Measurements from ENCODE around the gene CWC25.

Gene CWC25

DNA sequence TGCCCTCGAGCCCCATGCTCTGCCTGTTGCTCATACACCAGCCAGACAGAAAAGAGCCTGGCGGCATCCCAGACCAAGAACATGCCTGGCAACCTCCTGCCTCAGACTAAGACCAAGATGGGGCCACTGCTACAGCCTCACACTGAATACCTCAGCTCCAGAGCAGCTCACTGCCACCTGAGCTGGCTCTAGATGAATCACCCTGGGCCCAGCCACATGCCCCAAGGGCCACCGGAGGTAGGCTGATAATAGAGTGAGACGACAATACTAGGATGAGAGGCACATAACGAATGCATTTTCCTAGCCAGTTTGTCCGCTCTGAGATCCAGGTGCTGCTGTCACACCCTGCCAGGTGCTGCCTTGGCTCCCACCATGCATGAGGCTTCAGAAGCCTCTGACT, 38.7 kb downstream of the CWC25 start:
- no peak overlapping the region for H3K4me3 ChIP-seq (ENCODE audit: control insufficient read depth, low read depth, low read length)
- no peak for DNase-seq (ENCODE audit: low read depth)
- TF ChIP-seq, protein P1, sequence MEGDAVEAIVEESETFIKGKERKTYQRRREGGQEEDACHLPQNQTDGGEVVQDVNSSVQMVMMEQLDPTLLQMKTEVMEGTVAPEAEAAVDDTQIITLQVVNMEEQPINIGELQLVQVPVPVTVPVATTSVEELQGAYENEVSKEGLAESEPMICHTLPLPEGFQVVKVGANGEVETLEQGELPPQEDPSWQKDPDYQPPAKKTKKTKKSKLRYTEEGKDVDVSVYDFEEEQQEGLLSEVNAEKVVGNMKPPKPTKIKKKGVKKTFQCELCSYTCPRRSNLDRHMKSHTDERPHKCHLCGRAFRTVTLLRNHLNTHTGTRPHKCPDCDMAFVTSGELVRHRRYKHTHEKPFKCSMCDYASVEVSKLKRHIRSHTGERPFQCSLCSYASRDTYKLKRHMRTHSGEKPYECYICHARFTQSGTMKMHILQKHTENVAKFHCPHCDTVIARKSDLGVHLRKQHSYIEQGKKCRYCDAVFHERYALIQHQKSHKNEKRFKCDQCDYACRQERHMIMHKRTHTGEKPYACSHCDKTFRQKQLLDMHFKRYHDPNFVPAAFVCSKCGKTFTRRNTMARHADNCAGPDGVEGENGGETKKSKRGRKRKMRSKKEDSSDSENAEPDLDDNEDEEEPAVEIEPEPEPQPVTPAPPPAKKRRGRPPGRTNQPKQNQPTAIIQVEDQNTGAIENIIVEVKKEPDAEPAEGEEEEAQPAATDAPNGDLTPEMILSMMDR (IDR thresholded peaks at IDR 0.05; ENCODE audit: control insufficient read depth, insufficient read depth, low read depth, low read length, missing control alignments): no peak

DNA sequence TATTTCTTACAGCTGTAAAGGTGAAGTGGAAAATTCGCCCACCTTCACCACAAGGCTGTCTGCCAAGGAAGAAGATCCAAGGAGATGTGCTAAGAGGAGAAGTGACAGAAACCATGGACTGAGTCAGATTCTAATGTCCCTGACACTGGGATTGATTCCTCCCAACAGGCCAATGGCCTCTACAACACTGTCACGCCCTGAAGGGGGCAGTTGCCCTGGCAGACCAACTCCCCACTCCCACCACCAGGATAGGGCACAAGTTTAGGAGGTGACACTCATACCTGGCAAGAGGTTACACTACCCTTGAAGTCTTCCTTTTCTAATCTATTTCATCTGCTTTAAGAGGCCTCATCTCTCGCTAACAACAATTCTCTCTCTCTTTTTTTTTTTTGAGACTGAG, 41.9 kb downstream of the CWC25 start:
- no peak for DNase-seq (ENCODE audit: low read depth)
- H3K4me3 ChIP-seq (ENCODE audit: control insufficient read depth, low read depth, low read length): no peak overlapping the region
- TF ChIP-seq, protein P1 (IDR thresholded peaks at IDR 0.05; ENCODE audit: control insufficient read depth, insufficient read depth, low read depth, low read length, missing control alignments): no peak

DNA sequence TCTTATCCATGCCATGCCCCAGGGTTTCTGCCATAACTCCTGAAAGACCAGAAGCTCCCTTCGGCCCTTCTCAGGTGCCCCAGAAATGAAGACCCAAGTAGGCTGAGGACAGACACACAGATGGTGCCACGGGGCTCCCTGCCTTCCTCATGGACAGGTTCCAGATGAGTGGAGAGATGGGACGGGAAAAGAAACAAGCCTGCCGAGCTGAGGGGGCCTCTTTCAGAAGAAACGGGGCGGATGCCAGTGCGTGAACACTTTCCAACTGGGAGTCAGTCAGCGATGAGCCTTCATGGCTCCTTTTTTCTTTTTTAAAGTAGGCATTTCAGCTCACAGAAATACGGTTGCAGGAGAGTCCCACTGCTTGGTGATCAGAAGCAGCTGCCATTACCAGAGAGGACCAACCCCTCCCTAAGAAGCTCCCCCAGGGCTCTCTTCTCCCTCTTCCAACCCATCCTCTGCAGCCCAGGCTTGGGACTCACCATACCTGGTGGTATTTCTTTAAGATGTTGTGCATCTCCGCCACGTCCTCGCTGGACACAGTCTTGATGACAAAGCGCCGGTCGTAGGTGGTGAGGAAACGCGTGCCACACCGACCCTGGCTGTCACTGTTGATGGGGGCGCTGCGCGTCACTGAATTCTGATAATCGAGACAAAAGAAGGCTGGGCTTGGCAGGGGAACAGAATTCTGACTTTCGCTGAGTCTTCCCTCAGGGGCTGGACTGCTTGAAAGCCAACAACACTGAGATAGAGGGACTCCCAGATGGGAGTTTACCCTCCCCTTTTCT, 45.0 kb downstream of the CWC25 start:
- TF ChIP-seq, protein P1 (IDR thresholded peaks at IDR 0.05; ENCODE audit: control insufficient read depth, insufficient read depth, low read depth, low read length, missing control alignments): no peak
- no peak overlapping the region for H3K4me3 ChIP-seq (ENCODE audit: control insufficient read depth, low read depth, low read length)
- DNase-seq (ENCODE audit: low read depth): no peak

DNA sequence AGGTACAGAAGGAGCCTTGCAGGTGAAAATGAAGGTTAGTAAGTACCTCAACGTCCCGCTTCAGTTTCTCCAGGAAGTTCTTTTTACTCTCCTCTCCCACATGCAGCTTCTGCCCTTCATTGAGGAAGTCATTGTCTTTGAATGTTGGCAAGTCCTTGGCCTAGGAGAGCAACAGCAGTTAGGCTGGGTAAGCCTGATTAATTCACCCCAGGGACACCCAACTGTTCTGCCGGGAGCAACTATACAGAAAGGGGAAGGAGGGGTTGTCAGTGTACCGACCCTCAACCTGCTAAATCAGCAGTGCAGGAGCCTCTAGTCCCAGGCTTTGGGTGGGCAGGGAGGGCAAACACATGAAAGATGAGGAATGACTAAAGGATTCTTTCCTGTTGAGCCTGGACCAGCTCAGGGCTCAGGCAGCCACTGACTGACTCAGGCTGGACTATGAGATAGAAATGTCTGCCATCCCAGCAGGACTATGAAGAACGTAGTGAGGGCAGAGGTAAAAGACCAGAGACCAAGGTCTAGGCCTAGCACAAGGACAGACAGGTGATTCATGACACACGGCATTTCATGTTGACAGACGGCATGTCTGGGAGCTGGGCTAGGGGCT, 47.4 kb downstream of the CWC25 start:
- TF ChIP-seq, protein P1 (IDR thresholded peaks at IDR 0.05; ENCODE audit: control insufficient read depth, insufficient read depth, low read depth, low read length, missing control alignments): no peak
- DNase-seq (ENCODE audit: low read depth): no peak
- no peak overlapping the region for H3K4me3 ChIP-seq (ENCODE audit: control insufficient read depth, low read depth, low read length)

DNA sequence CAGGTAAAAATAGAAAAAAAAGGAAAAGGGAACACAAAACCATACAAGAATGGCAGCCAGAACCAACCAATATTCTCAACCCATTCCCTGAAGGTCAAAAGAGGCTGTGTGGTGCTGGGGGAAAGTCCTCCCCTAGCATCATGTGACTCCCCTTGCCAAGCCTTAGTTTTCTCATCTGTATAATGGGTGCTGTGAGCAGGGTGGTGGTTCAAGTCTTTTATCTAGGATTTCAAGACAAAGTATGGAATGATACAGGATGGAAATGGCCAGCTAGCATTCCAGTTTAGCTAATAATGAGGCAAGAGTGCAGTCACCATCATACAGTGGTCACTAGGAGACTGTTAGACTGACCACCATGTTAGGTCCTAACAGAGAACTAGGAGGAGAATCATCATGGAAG, 51.9 kb downstream of the CWC25 start:
- H3K4me3 ChIP-seq (ENCODE audit: control insufficient read depth, low read depth, low read length): no peak overlapping the region
- no peak for DNase-seq (ENCODE audit: low read depth)
- TF ChIP-seq, protein P1 (IDR thresholded peaks at IDR 0.05; ENCODE audit: control insufficient read depth, insufficient read depth, low read depth, low read length, missing control alignments): no peak

DNA sequence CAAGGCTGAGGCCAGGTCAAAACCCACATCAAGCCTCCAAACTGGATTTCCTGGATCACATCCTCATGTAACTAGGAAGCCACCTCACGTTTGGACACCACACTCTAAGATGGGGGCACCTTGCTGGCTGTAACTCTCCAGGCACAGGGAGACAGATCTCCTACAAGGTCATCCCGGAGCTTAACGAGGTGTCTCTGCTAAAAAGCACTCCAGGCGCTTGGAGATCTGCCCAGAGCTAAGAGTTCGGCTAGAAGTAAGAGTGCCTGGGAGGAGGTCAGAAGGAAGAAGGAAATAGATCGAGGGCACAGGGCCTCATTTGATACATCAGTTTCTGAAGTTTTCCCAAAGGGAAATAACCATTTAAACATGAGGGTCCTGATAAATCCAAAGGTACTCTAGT, 56.7 kb downstream of the CWC25 start:
- TF ChIP-seq, protein P1 (IDR thresholded peaks at IDR 0.05; ENCODE audit: control insufficient read depth, insufficient read depth, low read depth, low read length, missing control alignments): no peak
- H3K4me3 ChIP-seq (ENCODE audit: control insufficient read depth, low read depth, low read length): no peak overlapping the region
- no peak for DNase-seq (ENCODE audit: low read depth)
